ENCODE results near the gene HAUS7. TPM values are rescaled to one million over a fixed set of nuclear protein-coding genes. Genes with fewer than 3 reads are reported as not detected.

The HAUS7 gene
- total and polyA plus RNA-seq, 2 of the 8 experiments (the other 6 are each of a cell fraction or from before 2014, with no cell fraction given), result 45.4 to 54.0 TPM

DNA sequence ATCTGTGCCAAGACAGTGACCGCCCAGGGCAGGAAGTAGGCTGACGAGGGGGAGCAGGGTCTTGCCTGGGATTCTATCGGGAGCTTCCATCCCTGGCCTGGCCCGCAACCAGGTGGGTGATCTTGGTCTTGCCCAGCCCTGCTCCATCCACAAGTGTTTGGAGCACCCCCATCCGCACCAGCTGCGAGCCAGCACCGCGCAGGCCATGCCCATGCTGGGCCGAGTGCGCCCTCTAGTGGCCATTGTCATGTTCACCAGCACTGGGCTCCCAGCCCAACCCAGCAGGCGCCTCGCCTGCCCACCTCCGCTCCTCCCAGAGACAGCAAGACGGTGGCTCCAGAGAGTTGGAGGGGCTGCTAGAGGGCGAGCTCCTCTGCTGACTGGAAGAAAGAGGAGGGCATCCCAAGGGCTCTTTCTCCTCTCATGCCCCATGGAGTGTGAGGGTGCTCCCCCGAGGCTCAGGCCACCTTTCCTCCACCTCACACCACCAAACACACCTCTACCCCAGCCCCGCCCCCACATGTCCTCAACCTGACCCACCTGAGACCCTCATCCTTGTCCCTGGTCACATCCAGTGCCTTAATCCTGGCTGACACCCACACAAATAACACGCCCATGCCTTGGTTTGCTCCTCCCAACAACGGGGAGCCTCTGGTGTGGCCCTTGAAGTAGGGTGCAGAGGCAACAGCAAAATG, 37.3 kb upstream of the HAUS7 start (continued):
- TF ChIP-seq SIRT6 (IDR thresholded peaks at IDR 0.05; ENCODE audit: low read length) (no peak), GABPA (IDR thresholded peaks at IDR 0.05; ENCODE audit: borderline replicate concordance, insufficient read depth, low read length) (peak; percentile 49; the same call in 1 of the 2 replicates), EGR1 (IDR thresholded peaks at IDR 0.05; ENCODE audit: borderline replicate concordance, low read depth, low read length) (no peak), SP2 (IDR thresholded peaks at IDR 0.05; ENCODE audit: low read length) (no peak), SIX5 (IDR thresholded peaks at IDR 0.05; ENCODE audit: low read depth, low read length) (no peak), HDAC6 (IDR thresholded peaks at IDR 0.05; ENCODE audit: low read depth, low read length) (no peak), NRF1 (IDR thresholded peaks at IDR 0.05; ENCODE audit: low read depth, low read length) (no peak), ASH2L (IDR thresholded peaks at IDR 0.05; ENCODE audit: low read length) (no peak), CBX8 (IDR thresholded peaks at IDR 0.05; ENCODE audit: borderline replicate concordance, low read depth, low read length) (no peak), SP4 (IDR thresholded peaks at IDR 0.05; ENCODE audit: low read length) (no peak), KDM4A (IDR thresholded peaks at IDR 0.05; ENCODE audit: low read depth, low read length, severe bottlenecking) (no peak), YY1 (IDR thresholded peaks at IDR 0.05; ENCODE audit: low read depth, low read length) (no peak), TCF12 (IDR thresholded peaks at IDR 0.05; ENCODE audit: low read depth, low read length) (no peak), NANOG (IDR thresholded peaks at IDR 0.05; ENCODE audit: insufficient read depth, low read depth, low read length, poor library complexity, severe bottlenecking) (no peak)
- TF ChIP-seq, protein P1, sequence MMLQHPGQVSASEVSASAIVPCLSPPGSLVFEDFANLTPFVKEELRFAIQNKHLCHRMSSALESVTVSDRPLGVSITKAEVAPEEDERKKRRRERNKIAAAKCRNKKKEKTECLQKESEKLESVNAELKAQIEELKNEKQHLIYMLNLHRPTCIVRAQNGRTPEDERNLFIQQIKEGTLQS (IDR thresholded peaks at IDR 0.05; ENCODE audit: insufficient read depth, low read depth, low read length), result no peak
